ENCODE results near the gene USP17L26.
"Not testable (repeated sequence)": the region's sequence is repeated elsewhere in the genome, so short reads cannot be mapped to it uniquely, and the experiment has no call there.

USP17L26 gene

GRCh38 chr4:9334358-9334757, at the start of gene USP17L26:
USP17L26 (plus strand) TSS chr4:9334658; CDS start chr4:9334658, 0 bp downstream.
- not testable (repeated sequence) for DNase-seq

- not testable (repeated sequence) for DNase-seq
These were observed 10.3 kb upstream of the USP17L26 start for GRCh38 chr4:9324191-9324590.

DNA sequence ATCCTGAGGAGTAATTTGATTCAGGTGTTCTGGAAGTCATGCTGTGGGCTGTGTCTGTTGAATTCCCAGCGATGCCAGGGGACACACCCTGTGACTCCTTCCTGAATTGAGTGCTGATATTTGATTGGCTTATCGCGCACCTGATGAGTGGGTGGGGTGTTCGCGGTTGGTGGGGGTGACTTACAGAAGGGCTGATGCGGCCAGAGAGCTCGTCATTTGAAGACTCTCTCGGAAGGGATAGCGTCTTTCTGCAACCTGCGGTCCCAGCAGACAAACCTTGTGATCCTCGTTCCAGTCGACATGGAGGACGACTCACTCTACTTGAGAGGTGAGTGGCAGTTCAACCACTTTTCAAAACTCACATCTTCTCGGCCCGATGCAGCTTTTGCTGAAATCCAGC, 9.6 kb upstream of the USP17L26 start, which contains the start of gene USP17L24:
TSS of gene USP17L24 (plus strand) at position 301 of the 400 bp plus-strand sequence. CDS start at position 301, 0 bp downstream.
- not testable (repeated sequence) for DNase-seq

DNA sequence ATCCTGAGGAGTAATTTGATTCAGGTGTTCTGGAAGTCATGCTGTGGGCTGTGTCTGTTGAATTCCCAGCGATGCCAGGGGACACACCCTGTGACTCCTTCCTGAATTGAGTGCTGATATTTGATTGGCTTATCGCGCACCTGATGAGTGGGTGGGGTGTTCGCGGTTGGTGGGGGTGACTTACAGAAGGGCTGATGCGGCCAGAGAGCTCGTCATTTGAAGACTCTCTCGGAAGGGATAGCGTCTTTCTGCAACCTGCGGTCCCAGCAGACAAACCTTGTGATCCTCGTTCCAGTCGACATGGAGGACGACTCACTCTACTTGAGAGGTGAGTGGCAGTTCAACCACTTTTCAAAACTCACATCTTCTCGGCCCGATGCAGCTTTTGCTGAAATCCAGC, 4.8 kb upstream of the USP17L26 start, which contains the start of gene USP17L25:
TSS of gene USP17L25 (plus strand) at position 301 of the 400 bp plus-strand sequence. CDS start at position 301, 0 bp downstream.
- not testable (repeated sequence) for DNase-seq

- DNase-seq: not testable (repeated sequence)
These were observed 4.6 kb downstream of the USP17L26 start, which contains the start of gene USP17L5 for GRCh38 chr4:9339103-9339502. USP17L5 (plus strand) TSS chr4:9339403; CDS start chr4:9339403, 0 bp downstream.

DNA sequence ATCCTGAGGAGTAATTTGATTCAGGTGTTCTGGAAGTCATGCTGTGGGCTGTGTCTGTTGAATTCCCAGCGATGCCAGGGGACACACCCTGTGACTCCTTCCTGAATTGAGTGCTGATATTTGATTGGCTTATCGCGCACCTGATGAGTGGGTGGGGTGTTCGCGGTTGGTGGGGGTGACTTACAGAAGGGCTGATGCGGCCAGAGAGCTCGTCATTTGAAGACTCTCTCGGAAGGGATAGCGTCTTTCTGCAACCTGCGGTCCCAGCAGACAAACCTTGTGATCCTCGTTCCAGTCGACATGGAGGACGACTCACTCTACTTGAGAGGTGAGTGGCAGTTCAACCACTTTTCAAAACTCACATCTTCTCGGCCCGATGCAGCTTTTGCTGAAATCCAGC, 9.4 kb downstream of the USP17L26 start, which contains the start of gene USP17L27:
TSS of gene USP17L27 (plus strand) at position 301 of the 400 bp plus-strand sequence. CDS start at position 301, 0 bp downstream.
- not testable (repeated sequence) for DNase-seq

DNA sequence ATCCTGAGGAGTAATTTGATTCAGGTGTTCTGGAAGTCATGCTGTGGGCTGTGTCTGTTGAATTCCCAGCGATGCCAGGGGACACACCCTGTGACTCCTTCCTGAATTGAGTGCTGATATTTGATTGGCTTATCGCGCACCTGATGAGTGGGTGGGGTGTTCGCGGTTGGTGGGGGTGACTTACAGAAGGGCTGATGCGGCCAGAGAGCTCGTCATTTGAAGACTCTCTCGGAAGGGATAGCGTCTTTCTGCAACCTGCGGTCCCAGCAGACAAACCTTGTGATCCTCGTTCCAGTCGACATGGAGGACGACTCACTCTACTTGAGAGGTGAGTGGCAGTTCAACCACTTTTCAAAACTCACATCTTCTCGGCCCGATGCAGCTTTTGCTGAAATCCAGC, 14.1 kb downstream of the USP17L26 start, which contains the start of gene USP17L28:
TSS of gene USP17L28 (plus strand) at position 301 of the 400 bp plus-strand sequence. CDS start at position 301, 0 bp downstream.
- not testable (repeated sequence) for DNase-seq

GRCh38 chr4:9350866-9351265, 16.4 kb downstream of the USP17L26 start:
- not testable (repeated sequence) for DNase-seq

DNA sequence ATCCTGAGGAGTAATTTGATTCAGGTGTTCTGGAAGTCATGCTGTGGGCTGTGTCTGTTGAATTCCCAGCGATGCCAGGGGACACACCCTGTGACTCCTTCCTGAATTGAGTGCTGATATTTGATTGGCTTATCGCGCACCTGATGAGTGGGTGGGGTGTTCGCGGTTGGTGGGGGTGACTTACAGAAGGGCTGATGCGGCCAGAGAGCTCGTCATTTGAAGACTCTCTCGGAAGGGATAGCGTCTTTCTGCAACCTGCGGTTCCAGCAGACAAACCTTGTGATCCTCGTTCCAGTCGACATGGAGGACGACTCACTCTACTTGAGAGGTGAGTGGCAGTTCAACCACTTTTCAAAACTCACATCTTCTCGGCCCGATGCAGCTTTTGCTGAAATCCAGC, 18.9 kb downstream of the USP17L26 start, which contains the start of gene USP17L29:
TSS of gene USP17L29 (plus strand) at position 301 of the 400 bp plus-strand sequence. CDS start at position 301, 0 bp downstream.
- DNase-seq: not testable (repeated sequence)

GRCh38 chr4:9362829-9363228, 28.4 kb downstream of the USP17L26 start, which contains the start of gene USP17L30:
USP17L30 (plus strand) TSS chr4:9363129; CDS start chr4:9363129, 0 bp downstream.
- DNase-seq: not testable (repeated sequence)

DNA sequence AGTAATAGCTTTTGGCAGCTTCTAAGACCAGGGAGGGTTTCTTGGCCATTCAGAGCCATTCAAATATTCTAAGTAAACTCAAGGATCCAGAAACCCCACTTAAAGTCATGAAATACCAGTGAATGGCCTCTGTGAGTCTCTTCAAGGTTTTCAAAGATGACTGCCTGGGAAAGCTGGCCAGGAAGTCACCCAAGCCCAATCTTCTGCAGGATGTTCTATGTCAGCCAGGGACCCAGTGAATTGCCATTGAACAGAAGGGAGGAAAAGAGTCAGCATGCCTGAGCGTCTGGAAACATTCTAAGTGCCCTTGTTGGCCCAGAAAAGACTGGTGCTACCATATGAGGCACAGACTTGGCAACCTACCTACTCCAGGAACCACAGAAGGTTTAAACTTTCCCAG, 45.4 kb downstream of the USP17L26 start:
- not testable (repeated sequence) for DNase-seq

DNA sequence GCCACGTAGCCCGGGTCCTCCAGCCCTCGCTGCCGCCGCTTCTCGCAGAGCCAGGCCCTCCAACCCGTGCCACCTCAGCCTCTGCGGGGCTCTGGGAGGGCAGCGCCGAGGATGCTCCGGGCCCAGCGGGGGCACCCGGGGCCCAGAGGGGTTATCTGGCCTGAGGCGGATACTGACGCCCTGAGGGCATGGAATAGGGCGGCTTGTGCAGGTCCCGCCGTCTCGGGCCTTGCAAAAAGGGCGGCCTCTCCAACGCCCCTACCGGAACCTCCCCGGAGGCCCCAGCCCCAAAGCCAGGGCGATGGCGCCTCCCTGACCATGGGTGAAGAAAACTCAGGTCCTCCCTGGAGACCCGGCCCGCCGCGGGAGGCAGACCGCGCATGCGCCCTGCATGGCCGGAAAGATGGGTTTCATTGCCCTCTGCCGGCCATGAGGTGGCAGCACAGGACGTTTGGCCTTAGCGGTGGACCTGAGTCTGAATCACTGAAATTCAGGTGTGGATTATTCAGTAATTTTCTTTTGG, 46.6 kb downstream of the USP17L26 start:
- not testable (repeated sequence) for DNase-seq

DNA sequence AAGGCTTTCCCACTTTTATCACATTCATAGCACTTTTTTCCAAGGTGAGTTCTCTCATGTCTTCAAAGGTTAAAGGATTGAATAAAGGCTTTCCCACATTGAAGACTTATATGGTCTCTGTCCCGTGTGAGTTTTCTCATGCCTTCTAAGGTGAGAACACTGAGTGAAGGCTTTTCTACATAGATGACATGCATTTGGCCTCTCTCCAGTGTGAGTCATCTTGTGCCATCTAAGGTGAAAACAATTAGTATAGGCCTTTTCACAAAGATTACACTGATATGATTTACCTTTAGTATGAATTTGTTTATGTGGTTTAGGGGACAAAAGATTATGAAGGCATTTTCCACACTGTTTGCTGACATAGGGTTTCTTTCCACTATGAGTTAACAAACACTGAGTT, 49.7 kb downstream of the USP17L26 start:
- DNase-seq: no peak
